H9 (cell line): Measurements from ENCODE around the gene TRPC5OS. TPM values are rescaled to one million over a fixed set of nuclear protein-coding genes. Genes with fewer than 3 reads are reported as not detected.

Experiments
- DNase-seq: peaks from one replicate; pipeline ENCODE4 v3.0.0-alpha.2; 2017
- H2AFZ ChIP-seq: one replicate; pipeline ENCODE4 v1.6.1; 2013; ENCODE audit warnings: mild to moderate bottlenecking, low read length, control low read depth, moderate library complexity
- H2AK5ac ChIP-seq: 2 replicates; pipeline ENCODE4 v1.6.1; 2013; ENCODE audit warnings: low read length, control low read depth, mixed read lengths; ENCODE audit not compliant: insufficient read length
- H2BK120ac ChIP-seq: one replicate; pipeline ENCODE4 v1.6.1; 2013; ENCODE audit warnings: low read depth, mild to moderate bottlenecking, low read length, control low read depth, inconsistent platforms; ENCODE audit not compliant: poor library complexity, severe bottlenecking
- H2BK12ac ChIP-seq: 2 replicates; pipeline ENCODE4 v1.6.1; 2013; ENCODE audit warnings: low read length, control low read depth, mixed read lengths, low read depth; ENCODE audit not compliant: insufficient read length
- H2BK15ac ChIP-seq: 2 replicates; pipeline ENCODE4 v1.6.1; 2013; ENCODE audit warnings: low read depth, low read length, control low read depth
- H2BK20ac ChIP-seq: one replicate; pipeline ENCODE4 v1.6.1; 2013; ENCODE audit warnings: low read depth, mild to moderate bottlenecking, low read length, control low read depth, inconsistent platforms; ENCODE audit not compliant: poor library complexity, severe bottlenecking
- H2BK5ac ChIP-seq: 2 replicates; pipeline ENCODE4 v1.6.1; 2013; ENCODE audit warnings: low read length, control low read depth, mixed read lengths; ENCODE audit not compliant: insufficient read length
- H3K14ac ChIP-seq: 2 replicates; pipeline ENCODE4 v1.6.1; 2013; ENCODE audit warnings: low read length, control low read depth; ENCODE audit not compliant: insufficient read depth
- H3K18ac ChIP-seq: 2 replicates; pipeline ENCODE4 v1.6.1; 2013; ENCODE audit warnings: low read depth, mild to moderate bottlenecking, mixed read lengths, low read length, control low read depth; ENCODE audit not compliant: insufficient read length
- H3K23ac ChIP-seq: 2 replicates; pipeline ENCODE4 v1.6.1; 2013; ENCODE audit warnings: low read length, control low read depth, mixed read lengths, low read depth; ENCODE audit not compliant: insufficient read length
- H3K23me2 ChIP-seq: 2 replicates; pipeline ENCODE4 v1.6.1; 2013; ENCODE audit warnings: low read depth, mild to moderate bottlenecking, mixed read lengths, low read length, control low read depth; ENCODE audit not compliant: insufficient read length, poor library complexity, severe bottlenecking
- H3K27ac ChIP-seq: 2 replicates; pipeline ENCODE4 v1.5.1; 2013; ENCODE audit warnings: low read length, control low read depth, mixed read lengths, low read depth; ENCODE audit not compliant: insufficient read length
- H3K27me3 ChIP-seq: 2 replicates; pipeline ENCODE4 v1.6.1; 2013; ENCODE audit warnings: low read length, control low read depth, inconsistent platforms; ENCODE audit not compliant: insufficient read depth
- H3K4ac ChIP-seq: 2 replicates; pipeline ENCODE4 v1.6.1; 2013; ENCODE audit warnings: low read depth, mild to moderate bottlenecking, control low read depth, inconsistent platforms, low read length, moderate library complexity
- H3K4me1 ChIP-seq: 2 replicates; pipeline ENCODE4 v1.6.1; 2013; ENCODE audit warnings: low read length, control low read depth, inconsistent platforms; ENCODE audit not compliant: insufficient read depth
- H3K4me2 ChIP-seq: 2 replicates; pipeline ENCODE4 v1.6.1; 2013; ENCODE audit warnings: low read length, control low read depth, mixed read lengths; ENCODE audit not compliant: insufficient read length, insufficient read depth
- H3K56ac ChIP-seq: 2 replicates; pipeline ENCODE4 v1.6.1; 2013; ENCODE audit warnings: low read depth, mild to moderate bottlenecking, mixed read lengths, low read length, control low read depth; ENCODE audit not compliant: insufficient read length
- H3K79me1 ChIP-seq: 2 replicates; pipeline ENCODE4 v1.6.1; 2013; ENCODE audit warnings: low read depth, mild to moderate bottlenecking, moderate library complexity, low read length, control low read depth, inconsistent platforms; ENCODE audit not compliant: insufficient read depth, poor library complexity, severe bottlenecking
- H3K79me2 ChIP-seq: 2 replicates; pipeline ENCODE4 v1.6.1; 2013; ENCODE audit warnings: low read length, control low read depth, inconsistent platforms; ENCODE audit not compliant: insufficient read depth
- H3K9ac ChIP-seq: 2 replicates; pipeline ENCODE4 v1.6.1; 2013; ENCODE audit warnings: low read length, control low read depth, mixed read lengths; ENCODE audit not compliant: insufficient read length; ENCODE audit errors: extremely low read depth
- H3K9me3 ChIP-seq: one replicate; pipeline ENCODE4 v1.6.1; 2013; ENCODE audit warnings: low read depth, low read length, inconsistent platforms; ENCODE audit not compliant: control insufficient read depth
- H3T11ph ChIP-seq: one replicate; pipeline ENCODE4 v1.6.1; 2013; ENCODE audit warnings: mild to moderate bottlenecking, low read length, control low read depth, inconsistent platforms
- H4K20me1 ChIP-seq: one replicate; pipeline ENCODE4 v1.6.1; 2013; ENCODE audit not compliant: control insufficient read depth, insufficient read length, insufficient read depth
- H4K5ac ChIP-seq: 2 replicates; pipeline ENCODE4 v1.6.1; 2013; ENCODE audit warnings: low read depth, mild to moderate bottlenecking, mixed read lengths, low read length, control low read depth; ENCODE audit not compliant: insufficient read length
- H4K8ac ChIP-seq: replicated peaks from 2 replicates; pipeline ENCODE4 v1.6.1; 2013; ENCODE audit warnings: low read length, control low read depth, mixed read lengths, low read depth; ENCODE audit not compliant: insufficient read length
- H4K91ac ChIP-seq: 2 replicates; pipeline ENCODE4 v1.6.1; 2013; ENCODE audit warnings: low read depth, mild to moderate bottlenecking, moderate library complexity, mixed read lengths, low read length, control low read depth; ENCODE audit not compliant: insufficient read length
- H3K27ac Mint-ChIP-seq, 3 experiments: 2 replicates in 2 of 3; 3 replicates in 1 of 3; pipeline ENCODE4 v1.8.0; 2020 to 2021; ENCODE audit warnings: mixed read lengths in 3 of 3, mild to moderate bottlenecking in 1 of 3, moderate library complexity in 1 of 3
- H3K27me3 Mint-ChIP-seq: 2 replicates; pipeline ENCODE4 v1.8.0; 2021; ENCODE audit warnings: low read depth, mild to moderate bottlenecking, moderate library complexity, mixed read lengths
- H3K36me3 Mint-ChIP-seq, 3 experiments: 2 replicates in 2 of 3; 3 replicates in 1 of 3; pipeline ENCODE4 v1.8.0; 2020 to 2021; ENCODE audit warnings: low read depth in 3 of 3, mixed read lengths in 3 of 3; ENCODE audit not compliant: insufficient read depth in 1 of 3
- H3K4me1 Mint-ChIP-seq, 2 experiments: 2 replicates each; pipeline ENCODE4 v1.8.0; 2020; ENCODE audit warnings: mixed read lengths in 2 of 2
- H3K4me3 Mint-ChIP-seq, 2 experiments: 2 replicates in 1 of 2; 3 replicates in 1 of 2; pipeline ENCODE4 v1.8.0; 2020 to 2021; ENCODE audit warnings: mild to moderate bottlenecking in 2 of 2, mixed read lengths in 2 of 2, moderate library complexity in 1 of 2
- H3K9me3 Mint-ChIP-seq, 2 experiments: 2 replicates in 1 of 2; 3 replicates in 1 of 2; pipeline ENCODE4 v1.8.0; 2020; ENCODE audit warnings: mild to moderate bottlenecking in 2 of 2, mixed read lengths in 2 of 2, moderate library complexity in 1 of 2
- CTCF ChIP-seq: fragments of 200-600 bp; sonication (generic); conservative IDR thresholded peaks from 3 replicates; pipeline ENCODE4 v1.8.0; 2021; ENCODE audit warnings: antibody characterized with exemption, mild to moderate bottlenecking
- WGBS: extraction: QIAGEN DNeasy Blood & Tissue Kit; methylation state at CpG from one replicate; pipeline ENCODE4 v1.1.7; 2013; ENCODE audit warnings: missing lambda C conversion rate, low lambda C conversion rate, mixed read lengths; ENCODE audit not compliant: insufficient read length; ENCODE audit errors: extremely low coverage; 5-methylcytosine and 5-hydroxymethylcytosine counted together
- total RNA-seq: library from RNA; stranded (reverse); gene quantifications from 2 replicates; pipeline ENCODE4 v1.2.1, GENCODE V29; 2021

TRPC5OS gene
- total RNA-seq, 1 experiment from 2014 or later = not detected

GRCh38 chrX:111877681-111878080, 1.7 kb downstream of the TRPC5OS start:
- no peaks in the 10 kb centered on the region for H3K27me3 Mint-ChIP-seq
- Histone ChIP-seq H3K23me2 (no peaks in the 10 kb centered on the region), H2BK5ac (no peak overlapping the region), H2BK15ac (no peak overlapping the region), H3K4me1 (no peaks in the 10 kb centered on the region), H3K4ac (no peak overlapping the region), H3T11ph (no peak overlapping the region), H4K5ac (no peak overlapping the region), H4K91ac (no peak overlapping the region), H3K79me2 (no peaks in the 10 kb centered on the region), H3K27ac (no peak overlapping the region), H3K18ac (no peak overlapping the region), H2AK5ac (no peak overlapping the region), H3K56ac (no peak overlapping the region), H3K27me3 (no peaks in the 10 kb centered on the region), H3K14ac (no peak overlapping the region), H2AFZ (no peak overlapping the region), H3K23ac (no peak overlapping the region), H4K20me1 (no peaks in the 10 kb centered on the region), H2BK12ac (no peak overlapping the region), H3K79me1 (no peaks in the 10 kb centered on the region), H3K4me2 (no peak overlapping the region), H3K9ac (no peak overlapping the region), H4K8ac (no peak overlapping the region), H3K9me3 (no peaks in the 10 kb centered on the region), H2BK20ac (no peak overlapping the region), H2BK120ac (no peak overlapping the region)
- no peaks in the 10 kb centered on the region for H3K9me3 Mint-ChIP-seq
- no peak overlapping the region for H3K27ac Mint-ChIP-seq
- H3K4me3 Mint-ChIP-seq = no peak overlapping the region
- H3K4me1 Mint-ChIP-seq = no peaks in the 10 kb centered on the region
- no peaks in the 10 kb centered on the region for H3K36me3 Mint-ChIP-seq
- 100% methylated on average over 1 of the region's 3 CpGs for WGBS
- TF ChIP-seq CTCF = no peak
- DNase-seq = no peak
